AG09319 (cell line): ENCODE results near the gene TMEM45B.

Experiments
- DNase-seq: peaks from one replicate; pipeline ENCODE4 v3.0.0-alpha.2; 2010; ENCODE audit warnings: low read depth; ENCODE audit errors: extremely low read depth
- CTCF ChIP-seq: IDR thresholded peaks from 2 replicates; pipeline ENCODE4 v1.5.1; 2011; ENCODE audit warnings: low read depth, mild to moderate bottlenecking, inconsistent platforms, low read length, moderate library complexity

TMEM45B gene

GRCh38 chr11:129849447-129850130 is 33.9 kb downstream of the TMEM45B start:
- no peak for TF ChIP-seq CTCF
- no peak for DNase-seq

DNA sequence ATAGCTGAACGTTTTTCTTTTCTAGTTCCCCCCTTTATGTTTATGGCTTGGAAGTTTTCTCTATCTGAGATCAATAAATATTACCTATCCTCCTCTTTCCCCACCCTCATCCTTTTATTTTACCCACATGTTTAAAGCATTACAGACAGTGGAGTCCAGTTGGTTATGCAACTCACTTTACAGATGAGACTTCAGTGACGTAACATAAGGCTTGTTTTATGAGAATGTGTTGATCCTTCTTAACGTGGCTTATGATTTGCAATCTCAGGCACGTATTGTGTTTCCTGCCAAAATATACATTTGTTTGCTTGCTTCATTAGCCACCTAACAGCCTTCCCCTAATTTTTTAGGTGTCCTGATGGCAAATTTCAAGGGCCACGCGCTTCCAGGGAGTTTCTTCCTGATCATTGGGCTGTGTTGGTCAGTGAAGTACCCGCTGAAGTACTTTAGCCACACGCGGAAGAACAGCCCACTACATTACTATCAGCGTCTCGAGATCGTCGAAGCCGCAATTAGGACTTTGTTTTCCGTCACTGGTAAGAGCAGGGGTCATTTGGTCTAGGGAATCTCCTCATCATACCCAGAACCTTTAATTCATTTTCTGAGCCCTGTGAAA is 36.6 kb downstream of the TMEM45B start:
- no peak for TF ChIP-seq CTCF
- DNase-seq, result no peak

GRCh38 chr11:129853518-129854231 is 38.0 kb downstream of the TMEM45B start:
- TF ChIP-seq CTCF, result no peak
- DNase-seq, result peak; percentile 27

GRCh38 chr11:129854232-129854805 is 38.7 kb downstream of the TMEM45B start:
- TF ChIP-seq CTCF, result no peak
- DNase-seq, result no peak

DNA sequence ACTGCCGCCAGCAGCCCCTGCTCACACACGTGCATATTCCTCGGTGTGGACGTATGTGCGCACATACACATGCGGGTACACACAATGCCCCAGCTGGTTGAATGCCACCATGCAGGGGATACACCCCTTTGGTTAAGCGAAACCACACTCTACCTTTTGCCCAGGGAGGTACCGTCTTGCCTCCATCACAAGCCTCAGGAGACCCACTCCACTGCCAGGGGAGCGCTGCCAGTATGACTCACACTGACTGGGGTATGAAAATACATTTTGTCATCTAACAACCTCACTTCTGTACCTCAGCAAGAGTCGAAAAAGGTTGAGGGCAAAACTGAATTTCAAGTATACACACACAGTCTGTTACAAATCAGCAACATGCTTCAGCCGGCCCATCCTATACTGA is 39.4 kb downstream of the TMEM45B start:
- DNase-seq, result no peak
- no peak for TF ChIP-seq CTCF

DNA sequence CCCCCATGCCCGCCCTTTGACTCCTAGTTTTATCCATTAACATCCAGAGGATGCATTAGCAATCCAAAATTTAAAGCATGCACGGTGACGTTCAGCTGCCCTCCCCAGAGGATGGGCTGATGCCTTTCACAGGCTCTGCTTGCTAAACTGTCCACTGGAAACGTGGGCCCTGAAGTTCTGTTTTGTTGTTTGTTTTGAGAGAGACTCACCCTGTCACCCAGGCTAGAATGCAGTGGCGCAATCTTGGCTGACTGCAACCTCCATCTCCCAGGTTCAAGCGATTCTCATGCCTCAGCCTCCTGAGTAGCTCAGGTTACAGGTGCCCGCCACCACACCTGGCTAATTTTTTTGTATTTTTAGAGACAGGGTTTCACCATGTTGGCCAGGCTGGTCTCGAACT is 40.4 kb downstream of the TMEM45B start:
- TF ChIP-seq CTCF, result no peak
- DNase-seq, result no peak
